ENCODE data around the gene APOO. TPM values are rescaled to one million over a fixed set of nuclear protein-coding genes. Genes with fewer than 3 reads are reported as not detected.

APOO gene
- total RNA-seq, 1 experiment from 2014 or later = 42.3 TPM

DNA sequence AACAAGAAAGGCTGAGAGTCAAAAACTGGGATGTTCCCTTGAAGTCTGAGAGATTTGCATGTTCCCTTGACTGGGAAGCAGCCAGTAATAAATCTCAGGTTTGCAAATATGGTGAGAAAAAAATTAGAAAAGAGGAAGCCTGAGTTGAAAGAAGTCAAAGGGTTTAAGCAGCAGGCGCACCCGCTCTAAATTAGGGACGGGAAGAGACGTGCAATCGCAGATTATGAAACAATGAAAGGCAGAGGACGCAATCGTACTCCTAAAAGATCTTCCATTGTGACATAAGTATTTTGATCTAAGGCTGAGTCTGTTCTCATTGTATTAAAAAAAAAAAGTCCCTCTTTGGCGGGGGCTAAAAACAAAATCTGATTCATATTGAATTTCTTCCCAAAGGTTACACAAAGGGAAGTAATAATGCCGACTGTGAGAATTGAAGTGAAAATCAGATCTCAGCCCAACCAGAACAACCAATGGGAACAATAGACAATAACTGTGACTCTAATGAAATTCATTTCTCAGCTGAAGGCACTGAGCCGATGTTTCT lies 96.6 kb downstream of the APOO start:
- ChIA-PET CTCF (no interaction called here), POLR2A (ENCODE audit: unreplicated experiment) (no interaction called here)
- Histone ChIP-seq H3K79me2 (ENCODE audit: low read depth) (no peaks in the 10 kb centered on the region), H4K20me1 (ENCODE audit: insufficient read depth) (no peaks in the 10 kb centered on the region), H2AFZ (no peak overlapping the region), H3K9me2 (ENCODE audit: insufficient read depth) (no peaks in the 10 kb centered on the region), H3K27ac (no peak overlapping the region), H3K4me3 (no peak overlapping the region), H3K9me3 (ENCODE audit: insufficient read depth, low read depth) (no peaks in the 10 kb centered on the region), H3K36me3 (ENCODE audit: low read depth) (no peaks in the 10 kb centered on the region), H3K4me2 (no peak overlapping the region), H3F3A (ENCODE audit: insufficient read depth, low read depth) (peaks cover 26% of the 10 kb centered on the region), H3K27me3 (ENCODE audit: insufficient read depth, low read depth) (no peaks in the 10 kb centered on the region), H3K4me1 (replicated peaks; ENCODE audit: insufficient read depth) (peaks cover 10% of the 10 kb centered on the region)
- DNase-seq = no peak
- no TSS peak for BruUV-seq (replicated peaks)
- TF ChIP-seq, protein P1, sequence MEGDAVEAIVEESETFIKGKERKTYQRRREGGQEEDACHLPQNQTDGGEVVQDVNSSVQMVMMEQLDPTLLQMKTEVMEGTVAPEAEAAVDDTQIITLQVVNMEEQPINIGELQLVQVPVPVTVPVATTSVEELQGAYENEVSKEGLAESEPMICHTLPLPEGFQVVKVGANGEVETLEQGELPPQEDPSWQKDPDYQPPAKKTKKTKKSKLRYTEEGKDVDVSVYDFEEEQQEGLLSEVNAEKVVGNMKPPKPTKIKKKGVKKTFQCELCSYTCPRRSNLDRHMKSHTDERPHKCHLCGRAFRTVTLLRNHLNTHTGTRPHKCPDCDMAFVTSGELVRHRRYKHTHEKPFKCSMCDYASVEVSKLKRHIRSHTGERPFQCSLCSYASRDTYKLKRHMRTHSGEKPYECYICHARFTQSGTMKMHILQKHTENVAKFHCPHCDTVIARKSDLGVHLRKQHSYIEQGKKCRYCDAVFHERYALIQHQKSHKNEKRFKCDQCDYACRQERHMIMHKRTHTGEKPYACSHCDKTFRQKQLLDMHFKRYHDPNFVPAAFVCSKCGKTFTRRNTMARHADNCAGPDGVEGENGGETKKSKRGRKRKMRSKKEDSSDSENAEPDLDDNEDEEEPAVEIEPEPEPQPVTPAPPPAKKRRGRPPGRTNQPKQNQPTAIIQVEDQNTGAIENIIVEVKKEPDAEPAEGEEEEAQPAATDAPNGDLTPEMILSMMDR (conservative IDR thresholded peaks at IDR 0.05) = no peak
- TF ChIP-seq EZH2 (IDR thresholded peaks at IDR 0.05; ENCODE audit: low read depth) = no peak
- intact Hi-C loops (cut with micrococcal nuclease; ENCODE audit: unreplicated experiment) = no loop called here

DNA sequence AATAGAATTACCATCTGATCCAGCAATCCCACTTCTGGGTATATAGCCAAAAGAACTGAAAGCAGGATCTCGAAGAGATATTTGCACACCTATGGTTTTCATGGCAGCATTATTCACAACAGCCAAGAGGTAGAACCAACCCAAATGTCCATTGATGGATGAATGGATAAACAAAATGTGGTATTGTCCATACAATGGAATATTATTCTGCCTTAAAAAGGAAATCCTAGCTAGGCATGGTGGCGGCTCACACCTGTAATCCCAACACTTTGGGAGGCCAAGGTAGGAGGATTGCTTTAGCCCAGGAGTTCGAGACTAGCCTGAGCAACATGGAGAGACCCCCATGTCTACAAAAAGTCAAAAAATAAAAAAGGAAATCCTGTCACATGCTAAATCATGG lies 97.5 kb downstream of the APOO start:
- no peak for DNase-seq
- ChIA-PET CTCF (no interaction called here), POLR2A (ENCODE audit: unreplicated experiment) (no interaction called here)
- H3K27me3 ChIP-seq (ENCODE audit: insufficient read depth, low read depth) = no peaks in the 10 kb centered on the region
- H3K4me3 ChIP-seq = no peak overlapping the region
- H3K9me3 ChIP-seq (ENCODE audit: insufficient read depth, low read depth) = no peaks in the 10 kb centered on the region
- H3K27ac ChIP-seq = no peak overlapping the region
- no peaks in the 10 kb centered on the region for H3K79me2 ChIP-seq (ENCODE audit: low read depth)
- no peaks in the 10 kb centered on the region for H3K36me3 ChIP-seq (ENCODE audit: low read depth)
- no peak overlapping the region for H3K4me2 ChIP-seq
- peaks cover 35% of the 10 kb centered on the region for H3F3A ChIP-seq (ENCODE audit: insufficient read depth, low read depth)
- intact Hi-C loops (cut with micrococcal nuclease; ENCODE audit: unreplicated experiment) = no loop called here
- no peaks in the 10 kb centered on the region for H3K9me2 ChIP-seq (ENCODE audit: insufficient read depth)
- no TSS peak for BruUV-seq (replicated peaks)
- no peak for TF ChIP-seq EZH2 (IDR thresholded peaks at IDR 0.05; ENCODE audit: low read depth)
- TF ChIP-seq, protein P1 (conservative IDR thresholded peaks at IDR 0.05) = no peak
- H2AFZ ChIP-seq = no peak overlapping the region
- H4K20me1 ChIP-seq (ENCODE audit: insufficient read depth) = no peaks in the 10 kb centered on the region
- H3K4me1 ChIP-seq (replicated peaks; ENCODE audit: insufficient read depth) = peaks cover 19% of the 10 kb centered on the region

DNA sequence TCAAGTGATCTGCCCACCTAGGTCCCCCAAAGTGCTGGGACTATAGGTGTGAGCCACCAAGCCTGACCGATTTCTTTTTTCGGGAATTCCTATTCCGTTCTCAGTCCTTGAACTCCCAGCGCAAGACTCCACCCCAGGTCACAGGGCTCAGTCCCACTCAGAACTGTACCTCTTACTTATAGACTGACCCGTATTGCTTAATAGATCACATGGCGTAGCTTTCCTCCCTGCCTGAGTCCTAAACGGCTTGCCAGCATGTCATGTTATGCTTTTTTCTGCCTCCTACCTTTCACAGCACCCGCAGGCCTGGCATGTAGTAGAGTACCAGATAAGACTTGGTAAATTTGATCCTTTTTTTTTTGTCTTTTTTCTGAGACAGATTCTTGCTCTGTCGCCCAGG lies 102.3 kb downstream of the APOO start:
- Histone ChIP-seq H3F3A (ENCODE audit: insufficient read depth, low read depth) (peaks cover 62% of the 10 kb centered on the region), H3K4me1 (replicated peaks; ENCODE audit: insufficient read depth) (peaks cover 49% of the 10 kb centered on the region), H3K4me2 (peak overlapping the region; percentile 74; the same call in 1 of the 2 replicates), H3K79me2 (ENCODE audit: low read depth) (no peaks in the 10 kb centered on the region), H3K27ac (peak overlapping the region; percentile 100), H3K4me3 (no peak overlapping the region), H2AFZ (no peak overlapping the region), H3K9me3 (ENCODE audit: insufficient read depth, low read depth) (no peaks in the 10 kb centered on the region), H3K27me3 (ENCODE audit: insufficient read depth, low read depth) (no peaks in the 10 kb centered on the region), H3K9me2 (ENCODE audit: insufficient read depth) (no peaks in the 10 kb centered on the region), H4K20me1 (ENCODE audit: insufficient read depth) (no peaks in the 10 kb centered on the region), H3K36me3 (ENCODE audit: low read depth) (no peaks in the 10 kb centered on the region)
- DNase-seq = no peak
- intact Hi-C loops (cut with micrococcal nuclease; ENCODE audit: unreplicated experiment) = no loop called here
- ChIA-PET POLR2A (ENCODE audit: unreplicated experiment) (no interaction called here), CTCF (no interaction called here)
- BruUV-seq (replicated peaks) = no TSS peak
- TF ChIP-seq, protein P1 (conservative IDR thresholded peaks at IDR 0.05) = no peak
- TF ChIP-seq EZH2 (IDR thresholded peaks at IDR 0.05; ENCODE audit: low read depth) = no peak

Measured in PC-9 (cell line).